ENCODE results near the gene TAAR5. TPM values are rescaled to one million over a fixed set of nuclear protein-coding genes. Genes with fewer than 3 reads are reported as not detected.

Gene TAAR5
- total and polyA plus RNA-seq, 2 experiments from 2014 or later: not detected

- H3K27me3 ChIP-seq: no peaks in the 10 kb centered on the region
- no peaks in the 10 kb centered on the region for H3K36me3 ChIP-seq
- DNase-seq (ENCODE audit: low read depth in 1 of 2, low spot score in 1 of 2): no peak
- H3K27ac ChIP-seq: no peak overlapping the region
- no peak overlapping the region for H3K4me3 ChIP-seq
- no peaks in the 10 kb centered on the region for H3K9me3 ChIP-seq (ENCODE audit: low read depth)
- H3K4me1 ChIP-seq (ENCODE audit: low read depth): no peaks in the 10 kb centered on the region
- no peak for TF ChIP-seq CTCF (IDR thresholded peaks at IDR 0.05; ENCODE audit: low read depth, low read length)
Observed at GRCh38 chr6:132590362-132590761, 821 bp upstream of the TAAR5 start.

GRCh38 chr6:132587424-132587823 is 2.1 kb downstream of the TAAR5 start:
- no peak for DNase-seq (ENCODE audit: low read depth in 1 of 2, low spot score in 1 of 2)
- H3K9me3 ChIP-seq (ENCODE audit: low read depth): no peaks in the 10 kb centered on the region
- no peak overlapping the region for H3K4me3 ChIP-seq
- H3K27ac ChIP-seq: no peak overlapping the region
- no peaks in the 10 kb centered on the region for H3K36me3 ChIP-seq
- no peaks in the 10 kb centered on the region for H3K27me3 ChIP-seq
- no peaks in the 10 kb centered on the region for H3K4me1 ChIP-seq (ENCODE audit: low read depth)
- no peak for TF ChIP-seq CTCF (IDR thresholded peaks at IDR 0.05; ENCODE audit: low read depth, low read length)

- Histone ChIP-seq H3K9me3 (ENCODE audit: low read depth) (no peaks in the 10 kb centered on the region), H3K4me3 (no peak overlapping the region), H3K4me1 (ENCODE audit: low read depth) (no peaks in the 10 kb centered on the region), H3K27ac (no peak overlapping the region), H3K27me3 (no peaks in the 10 kb centered on the region), H3K36me3 (no peaks in the 10 kb centered on the region)
- no peak for DNase-seq (ENCODE audit: low read depth in 1 of 2, low spot score in 1 of 2)
- no peak for TF ChIP-seq CTCF (IDR thresholded peaks at IDR 0.05; ENCODE audit: low read depth, low read length)
Observed at GRCh38 chr6:132584698-132585097, 4.8 kb downstream of the TAAR5 start.

GRCh38 chr6:132571774-132572173 is 17.8 kb downstream of the TAAR5 start:
- H3K4me1 ChIP-seq (ENCODE audit: low read depth): no peaks in the 10 kb centered on the region
- H3K27ac ChIP-seq: no peak overlapping the region
- DNase-seq (ENCODE audit: low read depth in 1 of 2, low spot score in 1 of 2): no peak
- H3K27me3 ChIP-seq: no peaks in the 10 kb centered on the region
- H3K4me3 ChIP-seq: no peak overlapping the region
- H3K36me3 ChIP-seq: no peaks in the 10 kb centered on the region
- TF ChIP-seq CTCF (IDR thresholded peaks at IDR 0.05; ENCODE audit: low read depth, low read length): no peak
- no peaks in the 10 kb centered on the region for H3K9me3 ChIP-seq (ENCODE audit: low read depth)

- DNase-seq (ENCODE audit: low read depth in 1 of 2, low spot score in 1 of 2): no peak
- Histone ChIP-seq H3K36me3 (no peaks in the 10 kb centered on the region), H3K4me1 (ENCODE audit: low read depth) (no peaks in the 10 kb centered on the region), H3K9me3 (ENCODE audit: low read depth) (no peaks in the 10 kb centered on the region), H3K4me3 (no peak within 1 kb of the TSS), H3K27ac (no peak within 1 kb of the TSS), H3K27me3 (no peaks in the 10 kb centered on the region)
- no peak for TF ChIP-seq CTCF (IDR thresholded peaks at IDR 0.05; ENCODE audit: low read depth, low read length)
Observed at GRCh38 chr6:132570221-132570777, 19.2 kb downstream of the TAAR5 start, which contains the start of gene TAAR6. TAAR6 (plus strand) TSS chr6:132570322; CDS start chr6:132570322, 0 bp downstream.

Measured in cardiac muscle cell (in vitro differentiated cells and primary cell).